GM12878 (cell line): Measurements from ENCODE around the gene DHX32.

ENCODE experiments used
- ATF2 ChIP-seq: IDR thresholded peaks from 2 replicates; pipeline ENCODE4 v1.6.1; 2012; ENCODE audit warnings: low read length, inconsistent platforms
- CTCF ChIP-seq, 3 experiments: IDR thresholded peaks in 2 of 3; conservative IDR thresholded peaks in 1 of 3; 2 replicates each; pipeline ENCODE4 v1.5.1; 2011; ENCODE audit warnings: low read depth in 3 of 3, low read length in 3 of 3, mild to moderate bottlenecking in 3 of 3, control low read depth in 2 of 3, moderate library complexity in 2 of 3, inconsistent platforms in 1 of 3, mixed read lengths in 1 of 3; ENCODE audit not compliant: control insufficient read depth in 2 of 3, insufficient read depth in 1 of 3; ENCODE audit errors: extremely low read depth in 1 of 3
- FOS ChIP-seq: IDR thresholded peaks from 3 replicates; pipeline ENCODE4 v1.6.1; 2011; ENCODE audit warnings: borderline replicate concordance; ENCODE audit not compliant: insufficient read length; ENCODE audit errors: extremely low read depth
- LARP7 ChIP-seq: fragments of 450-650 bp; IDR thresholded peaks from 2 replicates; pipeline ENCODE4 v1.6.1; 2017; ENCODE audit warnings: mild to moderate bottlenecking
- RELA ChIP-seq: fragments of 450-650 bp; IDR thresholded peaks from 2 replicates; pipeline ENCODE4 v1.8.0; 2014; ENCODE audit warnings: borderline replicate concordance; ENCODE audit not compliant: partially characterized antibody
- REST ChIP-seq: IDR thresholded peaks from 2 replicates; pipeline ENCODE4 v1.6.1; 2012; ENCODE audit warnings: mild to moderate bottlenecking, low read depth, low read length

GRCh38 chr10:125797424-125797823, 83.7 kb downstream of the DHX32 start:
- TF ChIP-seq ATF2, result no peak
- no peak for TF ChIP-seq LARP7
- TF ChIP-seq FOS, result no peak
- no peak for TF ChIP-seq REST
- no peak for TF ChIP-seq RELA
- TF ChIP-seq CTCF (IDR thresholded peaks at IDR 0.05 in 2 of 3, conservative IDR thresholded peaks at IDR 0.05 in 1 of 3; ENCODE audit: control insufficient read depth in 2 of 3, extremely low read depth in 1 of 3, insufficient read depth in 1 of 3, low read depth in 3 of 3, low read length in 3 of 3), result no peak
